T-helper 9 cell (primary cell): ENCODE results near the gene ANKRD53.
"Not testable (repeated sequence)": the region's sequence is repeated elsewhere in the genome, so short reads cannot be mapped to it uniquely, and the experiment has no call there.

ENCODE experiments used
- DNase-seq: peaks from one replicate; pipeline ENCODE4 v3.0.0-alpha.2; 2020

The ANKRD53 gene

DNA sequence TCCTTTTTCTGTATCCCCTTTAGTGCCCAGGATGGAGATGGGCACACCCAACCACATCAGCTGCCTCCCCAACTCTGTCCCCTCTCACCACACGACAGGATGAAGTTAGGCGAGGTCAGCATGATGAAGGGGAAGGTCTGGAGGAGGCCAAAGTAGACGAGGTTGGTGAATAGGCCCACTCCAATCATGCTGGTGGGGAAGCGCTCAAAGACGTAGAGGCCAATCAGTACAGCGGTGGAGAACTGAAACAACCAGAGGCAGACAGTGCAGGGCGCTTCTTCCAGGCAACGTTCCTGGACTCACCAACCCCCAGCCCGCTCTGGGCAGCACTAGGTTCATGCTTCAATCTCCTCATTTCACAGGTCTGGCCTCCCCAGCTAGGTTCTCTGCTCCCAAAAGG lies 13.3 kb downstream of the ANKRD53 start:
- DNase-seq = no peak

DNA sequence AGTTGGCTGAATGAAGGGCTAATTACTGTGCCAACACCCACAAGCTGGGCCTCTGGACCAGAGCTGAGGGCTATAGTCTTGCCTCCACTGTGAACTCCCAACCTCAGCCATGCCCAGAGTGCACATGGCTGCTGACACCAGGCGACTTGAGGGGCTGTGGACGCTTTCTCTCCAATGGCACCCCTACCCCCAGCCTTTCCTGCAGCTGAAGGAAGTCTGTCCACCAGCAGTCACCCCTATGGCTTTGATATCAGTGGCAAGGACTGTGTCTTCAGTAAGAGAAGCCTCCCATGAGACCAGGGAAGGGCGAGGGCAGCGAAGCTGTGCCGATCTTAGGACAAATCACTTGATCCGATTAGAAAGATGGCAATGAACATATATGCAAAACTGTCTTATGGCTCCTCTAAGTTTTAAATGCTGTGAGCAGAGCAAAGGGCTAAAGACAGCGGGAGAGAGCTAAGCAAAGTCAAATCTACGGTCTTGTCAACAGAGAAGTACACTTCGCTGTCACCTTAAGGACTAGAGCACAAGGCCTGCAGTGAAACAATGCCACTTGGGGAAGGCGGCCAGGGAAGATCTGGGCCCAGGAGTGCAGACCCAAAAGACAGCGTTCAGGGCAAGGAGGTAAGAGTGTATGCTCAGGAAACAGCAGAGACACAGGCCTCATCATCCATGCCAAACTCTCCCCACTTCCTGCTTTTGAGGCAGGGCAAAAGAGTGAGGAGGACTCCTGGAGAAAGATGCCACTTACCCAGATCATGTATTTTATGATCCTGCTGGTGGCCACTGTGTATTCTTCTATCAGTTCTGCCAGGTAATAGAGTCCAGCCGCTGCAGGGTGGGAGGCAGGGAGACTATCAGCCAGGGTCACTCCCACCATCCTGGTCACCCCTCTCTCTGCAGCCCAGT lies 14.8 kb downstream of the ANKRD53 start:
- no peak for DNase-seq

DNA sequence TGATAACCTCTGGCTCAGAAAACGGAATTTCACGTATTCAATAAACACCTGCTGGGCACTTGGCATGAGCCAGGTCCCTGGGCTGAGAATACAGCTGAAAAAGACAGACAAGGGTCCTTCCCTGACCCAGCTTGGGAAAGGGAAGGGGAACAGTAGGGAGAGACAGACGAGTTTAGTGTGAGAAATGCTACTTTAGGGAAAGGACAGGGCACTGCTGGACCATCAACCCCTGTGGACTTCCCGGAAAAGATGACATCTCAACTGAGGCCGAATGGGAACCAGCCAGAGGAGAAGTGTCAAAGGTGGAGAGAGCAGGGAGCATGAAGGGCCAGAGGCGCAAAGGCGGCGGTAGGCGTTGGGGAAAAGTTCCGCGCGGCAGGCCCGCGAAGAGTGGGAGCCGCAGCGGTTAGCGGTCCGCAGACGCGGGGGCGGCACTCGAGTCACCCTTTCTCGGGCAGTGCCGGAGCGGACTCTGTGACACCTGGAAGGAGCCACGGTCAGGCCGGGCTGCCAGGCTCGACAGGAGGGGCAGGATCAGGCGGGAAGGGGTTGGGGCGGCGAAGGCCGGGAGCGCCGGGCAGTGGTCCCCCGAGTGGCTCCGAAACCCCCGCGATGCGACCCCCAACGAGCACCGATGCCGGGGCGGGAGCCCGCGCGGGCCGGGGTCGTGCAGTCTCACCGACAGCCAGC lies 15.7 kb downstream of the ANKRD53 start:
- DNase-seq = no peak

DNA sequence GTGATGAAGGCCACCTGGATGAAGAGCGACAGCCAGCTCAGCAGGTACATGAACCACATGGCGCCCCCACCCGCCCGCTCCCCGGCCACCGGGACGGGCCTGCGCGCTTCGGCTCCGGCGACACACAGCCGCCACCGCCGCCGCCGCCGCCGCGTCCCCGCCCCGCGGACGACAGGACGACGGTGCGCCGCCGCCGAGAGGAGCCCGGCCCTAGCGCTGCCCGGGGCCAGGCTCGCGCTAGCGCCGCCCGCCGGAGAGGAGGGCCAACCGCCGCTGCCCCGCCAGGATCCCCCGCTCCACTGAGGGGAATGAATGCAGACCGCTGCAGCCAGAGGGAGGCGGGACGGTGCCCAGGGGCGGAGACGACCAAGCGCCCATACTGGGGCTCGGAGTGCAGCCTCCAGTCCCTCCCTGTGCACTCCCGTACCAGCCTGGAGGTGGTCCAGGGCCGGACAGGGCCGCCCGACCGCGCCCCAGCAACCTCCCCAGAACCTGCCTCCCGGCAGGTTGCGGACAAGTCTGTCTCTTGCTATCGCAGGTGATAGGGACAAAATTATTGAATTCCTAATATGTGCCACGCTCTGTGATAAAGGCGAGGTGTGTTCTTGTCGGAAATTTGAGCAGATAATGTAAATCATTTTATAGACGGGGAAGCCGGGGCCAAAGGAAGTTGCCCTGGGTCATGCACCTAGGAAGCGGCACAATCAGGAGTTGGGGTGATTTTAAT lies 16.4 kb downstream of the ANKRD53 start, which contains the start of gene TEX261:
TSS of gene TEX261 (minus strand) at position 175 of the 727 bp plus-strand sequence. CDS start at position 59, 116 bp downstream.
- DNase-seq = peak; percentile 87

DNA sequence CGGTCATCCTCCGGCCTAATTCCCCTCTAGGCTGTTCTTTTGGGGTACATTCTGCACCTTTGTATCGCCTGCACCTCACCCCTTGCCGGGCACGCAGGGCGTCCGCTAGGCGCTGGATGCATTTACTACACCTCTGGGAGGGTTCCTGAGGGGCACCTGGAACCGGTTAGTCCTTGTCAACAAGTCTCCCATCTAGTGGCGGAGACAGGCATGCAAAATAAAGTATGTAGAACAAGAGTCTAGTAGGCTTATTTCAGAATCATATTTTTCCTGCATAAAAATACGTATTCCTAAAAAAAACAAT lies 16.9 kb downstream of the ANKRD53 start:
- peak; percentile 41 for DNase-seq

DNA sequence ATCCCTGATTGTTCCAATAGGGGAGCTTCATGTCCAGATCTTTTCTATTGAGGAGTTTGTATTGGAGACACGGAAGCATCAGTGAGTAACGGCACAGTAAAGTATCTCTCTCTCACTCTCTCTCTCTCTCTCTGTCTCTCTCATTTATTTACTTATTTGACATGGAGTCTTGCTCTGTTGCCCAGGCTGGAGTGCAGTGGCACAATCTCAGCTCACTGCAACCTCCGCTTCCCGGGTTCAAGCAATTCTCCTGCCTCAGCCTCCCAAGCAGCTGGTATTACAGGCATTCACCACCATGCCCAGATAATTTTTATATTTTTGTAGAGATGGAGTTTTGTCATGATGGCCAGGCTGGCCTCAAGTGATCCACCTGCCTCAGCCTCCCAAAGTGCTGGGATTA lies 20.5 kb downstream of the ANKRD53 start:
- not testable (repeated sequence) for DNase-seq

DNA sequence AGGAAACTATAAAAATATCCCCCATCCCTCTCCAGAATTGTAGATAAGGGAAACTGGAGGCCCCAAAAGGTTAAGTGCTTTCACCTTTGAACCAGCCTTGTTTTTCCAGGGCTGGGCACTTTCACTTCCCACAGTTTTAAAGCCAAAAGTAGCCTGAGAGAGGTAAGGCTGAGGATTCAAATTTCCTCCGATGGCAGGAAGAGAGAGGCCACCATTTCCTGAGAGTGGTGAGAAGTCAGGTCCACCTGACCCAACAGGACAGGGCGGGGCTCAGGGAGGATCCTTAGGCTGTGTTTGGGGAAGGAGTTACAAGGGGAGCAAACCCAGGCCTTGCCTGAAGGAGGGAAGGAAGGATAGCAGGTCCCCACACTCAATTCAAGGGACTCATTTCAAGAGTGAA lies 20.9 kb downstream of the ANKRD53 start:
- DNase-seq = no peak

DNA sequence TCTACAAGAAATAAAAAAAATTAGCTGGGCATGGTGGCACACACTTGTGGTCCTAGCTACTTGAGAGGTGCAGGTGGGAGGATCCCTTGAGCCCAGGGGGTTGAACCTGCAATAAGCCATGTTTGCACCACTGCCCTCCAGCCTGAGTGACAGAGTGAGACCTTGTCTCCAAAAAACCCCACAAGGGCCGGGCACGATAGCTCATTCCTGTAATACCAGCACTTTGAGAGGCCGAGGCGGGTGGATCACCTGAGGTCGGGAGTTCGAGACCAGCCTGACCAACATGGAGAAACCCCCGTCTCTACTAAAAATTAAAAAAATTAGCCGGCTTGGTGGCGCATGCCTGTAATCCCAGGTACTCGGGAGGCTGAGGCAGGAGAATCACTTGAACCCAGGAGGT lies 21.5 kb downstream of the ANKRD53 start:
- not testable (repeated sequence) for DNase-seq

DNA sequence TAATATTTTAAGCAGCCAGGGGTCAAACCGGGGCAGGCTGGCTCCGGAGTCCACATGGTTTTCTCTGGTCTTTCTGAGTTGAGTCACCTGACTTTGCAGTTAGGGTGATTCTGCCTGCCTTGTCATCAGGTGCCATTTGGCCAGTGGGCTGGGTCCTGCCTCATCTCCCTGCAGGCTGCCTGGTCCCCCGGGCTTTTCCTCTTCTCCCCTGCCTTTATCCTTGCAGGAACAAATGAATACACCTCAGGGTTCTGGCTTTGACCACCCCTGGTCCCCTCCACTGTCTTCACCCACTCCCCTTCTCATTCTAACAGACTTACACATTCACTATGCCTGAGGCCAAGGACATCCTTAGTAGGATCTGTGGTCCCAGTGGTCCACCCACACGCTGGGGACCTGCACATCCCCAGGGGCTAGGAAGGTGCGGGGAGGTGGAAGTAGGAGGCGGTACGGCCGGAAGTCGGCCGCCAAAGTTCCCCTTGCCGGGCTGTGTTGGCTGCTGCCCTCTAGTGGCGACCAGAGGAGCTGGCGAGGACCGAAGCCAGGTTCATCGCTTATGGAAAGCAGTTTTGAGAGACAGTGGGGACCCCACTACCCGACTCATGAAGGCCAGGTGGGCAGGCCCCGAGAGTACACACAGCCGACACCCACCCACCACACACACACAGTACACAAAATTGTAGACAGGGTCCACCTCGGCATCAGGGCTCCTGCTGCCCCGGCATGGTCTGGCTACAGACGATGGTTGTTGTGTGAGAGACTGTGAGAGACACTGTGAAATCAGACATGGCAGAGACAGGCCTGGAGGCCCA lies 22.6 kb downstream of the ANKRD53 start:
- DNase-seq = peak; percentile 75

DNA sequence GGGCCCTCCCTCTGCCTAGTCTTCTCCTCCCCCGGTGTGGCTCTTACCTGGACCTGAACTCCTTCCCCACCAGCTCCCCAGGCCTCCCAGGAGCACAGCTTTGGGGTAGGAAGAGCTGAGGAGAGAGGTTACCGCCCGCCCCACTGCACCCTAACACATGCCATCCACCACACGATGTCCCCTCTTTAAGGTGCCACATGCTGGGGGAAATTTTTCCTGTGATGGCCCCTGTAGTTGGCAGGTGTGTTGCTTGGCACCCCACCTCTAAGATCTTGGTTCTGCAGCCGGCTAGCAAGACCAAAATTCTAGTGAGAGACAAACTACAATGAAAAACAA lies 23.1 kb downstream of the ANKRD53 start:
- DNase-seq = no peak

DNA sequence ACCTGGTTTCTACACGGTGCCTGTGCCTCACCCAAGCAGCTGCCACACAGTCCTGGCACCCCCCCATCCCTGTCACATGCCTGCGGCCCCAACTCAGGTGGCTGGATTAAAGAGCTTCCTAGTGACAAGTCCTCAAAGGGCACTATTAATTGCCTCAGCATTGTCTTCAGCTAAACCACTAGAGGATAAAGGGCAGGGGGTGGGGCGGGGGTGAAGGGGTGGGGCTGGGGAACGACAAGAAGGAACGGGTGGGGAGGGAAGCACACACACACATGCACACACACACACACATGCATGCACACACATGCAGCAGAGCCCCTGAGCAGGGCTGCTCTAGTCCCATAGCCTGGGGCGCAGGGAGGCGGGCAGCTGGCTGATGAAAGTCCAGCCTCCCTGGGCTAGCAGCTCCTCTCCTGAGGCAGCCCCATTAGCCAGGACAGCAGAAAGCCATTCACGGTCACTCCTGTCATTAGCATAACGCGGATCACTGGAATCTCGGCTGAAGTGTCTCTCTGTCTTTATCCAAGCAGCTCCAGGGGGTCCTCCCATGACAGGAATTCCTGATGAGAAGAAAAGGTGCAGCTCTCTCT lies 23.6 kb downstream of the ANKRD53 start:
- DNase-seq = no peak

DNA sequence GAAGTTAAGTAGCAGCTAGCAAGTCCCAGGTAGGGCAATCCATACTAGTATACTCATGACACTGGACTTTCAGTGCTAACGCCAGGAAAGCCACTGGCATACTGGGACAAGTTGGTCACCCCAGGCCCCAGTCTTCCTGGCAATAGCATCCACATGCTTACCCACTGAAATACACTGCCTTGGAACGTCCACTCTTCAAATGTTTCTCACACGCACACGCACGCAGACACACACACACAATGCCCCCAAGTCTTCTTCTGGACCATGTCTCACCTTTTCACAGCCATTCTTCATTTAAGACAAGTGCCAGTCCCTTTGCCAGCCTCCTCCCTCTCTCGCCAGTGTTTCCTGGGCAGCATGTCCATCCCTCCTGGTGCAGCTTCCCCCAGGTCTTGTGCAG lies 25.0 kb downstream of the ANKRD53 start:
- DNase-seq = no peak

DNA sequence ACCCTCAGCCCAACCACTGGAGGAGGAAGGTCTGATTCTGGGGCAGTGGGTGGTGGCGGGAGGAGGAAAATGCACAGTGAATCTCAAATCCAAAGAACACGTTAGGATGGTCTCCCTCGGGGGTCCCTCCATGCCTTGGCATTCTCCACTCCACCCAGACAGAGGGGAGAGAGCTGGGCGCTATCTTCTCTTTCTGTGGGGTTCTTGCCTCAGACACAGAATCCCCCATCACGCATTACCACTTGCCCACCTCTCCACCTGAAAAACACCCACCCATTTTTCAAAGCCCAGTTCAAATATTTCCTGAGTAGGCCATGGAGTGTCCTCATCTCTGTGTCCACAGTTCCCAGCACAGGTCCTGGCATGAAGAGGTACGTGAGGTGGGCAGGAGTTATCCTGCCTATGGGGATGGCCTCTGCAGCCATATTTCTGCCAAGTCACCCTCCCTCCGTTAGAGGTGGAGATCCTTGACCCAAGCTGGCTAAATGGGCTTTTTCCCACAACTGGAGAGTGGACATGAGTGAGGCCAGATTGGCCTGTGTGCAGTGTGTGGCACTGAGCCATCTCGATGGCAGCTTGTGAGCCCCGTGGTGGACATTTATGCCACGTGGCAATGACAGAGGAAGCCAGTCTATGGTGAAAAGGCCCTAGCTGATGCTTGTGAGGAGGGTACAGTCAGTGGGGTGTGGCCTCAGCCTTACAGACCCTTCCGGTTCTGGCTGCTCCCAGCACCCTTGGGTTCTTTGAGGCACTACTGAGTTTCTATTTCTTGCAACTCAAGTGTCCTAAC lies 25.7 kb downstream of the ANKRD53 start:
- DNase-seq = no peak

DNA sequence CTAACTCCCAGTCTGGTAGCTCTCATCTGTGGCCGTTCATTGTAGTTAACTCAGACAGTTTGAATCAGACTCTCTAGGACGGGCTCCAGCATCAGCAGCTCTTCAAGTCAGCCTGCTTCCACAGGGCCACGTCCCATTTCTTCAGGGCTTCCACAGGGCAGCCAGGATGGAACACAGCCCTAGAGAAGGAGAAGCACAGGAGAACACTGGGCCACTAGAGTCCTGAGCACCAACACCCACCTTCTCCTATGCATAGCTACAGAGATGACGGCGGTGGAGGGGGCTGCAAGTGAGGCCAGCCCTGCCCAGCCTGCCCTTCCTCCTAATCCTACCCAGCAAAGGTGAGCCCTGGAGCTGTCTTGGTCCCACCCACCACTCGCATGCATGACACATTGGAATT lies 26.4 kb downstream of the ANKRD53 start:
- DNase-seq = no peak

DNA sequence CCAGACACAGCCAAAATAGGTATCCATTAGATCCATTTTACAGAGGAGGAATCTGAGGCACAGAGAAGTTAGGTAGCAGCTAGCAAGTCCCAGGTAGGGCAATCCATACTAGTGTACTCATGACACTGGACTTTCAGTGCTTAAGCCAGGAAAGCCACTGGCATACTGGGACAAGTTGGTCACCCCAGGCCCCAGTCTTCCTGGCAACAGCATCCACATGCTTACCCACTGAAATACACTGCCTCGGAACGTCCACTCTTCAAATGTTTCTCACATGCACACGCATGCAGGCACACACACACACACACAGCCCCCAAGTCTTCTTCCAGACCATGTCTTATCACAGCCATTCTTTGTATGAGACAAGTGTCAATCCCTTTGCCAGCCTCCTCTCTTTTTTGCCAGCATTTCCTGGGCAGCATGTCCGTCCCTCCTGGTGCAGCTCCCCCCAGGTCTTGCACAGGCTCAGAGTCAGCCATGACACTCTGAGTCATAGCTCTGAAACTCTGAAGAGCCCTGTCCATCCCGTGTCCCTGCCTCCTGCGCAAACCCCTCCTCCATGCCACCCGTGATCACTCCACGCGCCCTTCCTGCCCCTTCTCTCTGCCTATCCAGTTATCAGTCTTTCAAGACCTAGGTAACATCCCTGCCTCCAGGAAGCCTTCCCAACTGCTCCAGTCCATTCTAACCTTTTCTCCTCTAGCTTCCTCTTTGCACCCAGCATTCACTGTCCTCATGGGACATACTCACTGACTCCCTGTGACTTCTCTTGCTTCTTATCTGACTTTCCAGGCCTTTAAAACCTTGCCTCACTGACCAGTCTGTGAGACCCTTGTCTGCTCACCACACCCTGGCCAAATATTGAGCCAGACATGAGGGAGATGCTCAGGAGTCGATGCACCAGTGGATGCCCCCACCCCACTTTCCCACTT lies 27.1 kb downstream of the ANKRD53 start:
- no peak for DNase-seq

DNA sequence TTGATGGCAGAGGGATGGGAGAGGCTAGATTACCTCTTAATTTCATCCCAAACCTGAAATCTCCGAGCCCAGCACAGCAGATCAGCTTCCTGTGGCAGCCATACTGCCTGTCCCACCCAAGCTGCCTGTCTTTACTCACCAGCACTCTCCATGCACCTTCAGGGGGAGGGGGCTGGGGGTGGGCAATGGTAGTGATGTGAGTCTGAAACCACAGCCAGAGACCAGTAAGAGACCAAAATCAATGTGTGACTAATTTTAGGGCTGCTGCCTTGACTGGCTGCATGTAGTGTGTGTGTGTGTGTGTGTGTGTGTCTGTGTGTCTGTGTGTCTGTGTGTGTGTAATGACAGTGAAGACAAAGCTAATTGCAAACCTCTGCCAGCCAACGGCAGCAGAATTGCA lies 27.9 kb downstream of the ANKRD53 start:
- DNase-seq = no peak

DNA sequence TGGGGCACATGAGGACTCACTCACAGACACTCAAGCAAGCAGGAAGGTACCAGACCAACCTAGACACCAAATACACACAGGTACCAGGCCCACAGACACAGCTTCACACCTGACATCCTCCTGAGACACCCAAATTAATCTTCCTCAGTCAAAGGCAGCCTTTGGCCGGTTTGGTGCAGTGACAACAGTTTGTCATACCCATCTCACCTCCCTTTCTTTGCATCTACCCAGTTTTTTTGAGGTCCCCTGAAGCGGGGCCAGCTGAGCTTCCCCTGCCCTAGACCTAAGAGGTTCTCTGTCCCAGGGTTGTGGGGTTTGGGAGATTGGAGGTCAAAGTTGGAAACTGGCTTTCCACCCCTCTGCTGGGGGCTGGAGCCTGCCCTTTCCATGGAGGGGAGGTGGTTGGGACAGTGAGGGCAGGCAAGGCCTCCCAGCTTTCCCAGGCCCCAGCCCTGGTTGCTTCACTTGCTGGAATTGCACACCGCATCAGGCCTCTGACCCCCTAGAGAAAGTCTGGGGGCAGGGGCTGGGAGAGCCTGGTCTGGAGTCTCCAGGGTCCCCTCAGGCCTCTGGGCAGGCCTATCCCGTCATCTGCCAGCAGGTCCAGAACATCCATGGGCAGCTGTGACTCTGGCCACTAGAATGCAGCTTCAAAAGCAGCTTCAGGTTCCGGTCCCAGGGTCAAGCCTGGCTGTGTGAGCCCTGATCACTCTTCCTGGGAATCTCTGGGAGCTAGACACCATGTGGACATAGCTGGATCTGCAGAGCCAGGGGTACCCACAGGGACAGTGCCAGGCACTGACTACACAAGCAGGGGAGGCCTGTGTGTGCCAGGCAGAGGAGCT lies 28.7 kb downstream of the ANKRD53 start:
- no peak for DNase-seq

DNA sequence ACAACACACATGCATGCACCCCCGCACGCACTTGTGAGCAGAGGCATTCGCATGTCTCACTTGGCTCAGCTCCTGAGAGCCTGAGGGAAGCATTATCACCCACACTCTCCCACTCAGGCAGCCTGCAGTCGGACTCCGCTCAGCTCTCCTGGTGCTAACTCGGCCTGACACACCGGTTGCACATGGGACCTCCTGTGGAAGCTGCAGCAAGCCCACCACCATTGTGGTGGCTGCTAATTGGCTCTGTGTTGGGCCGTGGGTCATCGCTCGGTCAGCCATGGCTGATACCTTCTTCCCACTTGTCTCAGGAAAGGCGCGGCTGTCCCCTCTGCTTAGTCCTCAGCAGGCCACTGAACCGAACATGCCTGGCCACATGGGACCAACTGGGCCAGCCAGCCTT lies 29.9 kb downstream of the ANKRD53 start:
- DNase-seq = no peak

DNA sequence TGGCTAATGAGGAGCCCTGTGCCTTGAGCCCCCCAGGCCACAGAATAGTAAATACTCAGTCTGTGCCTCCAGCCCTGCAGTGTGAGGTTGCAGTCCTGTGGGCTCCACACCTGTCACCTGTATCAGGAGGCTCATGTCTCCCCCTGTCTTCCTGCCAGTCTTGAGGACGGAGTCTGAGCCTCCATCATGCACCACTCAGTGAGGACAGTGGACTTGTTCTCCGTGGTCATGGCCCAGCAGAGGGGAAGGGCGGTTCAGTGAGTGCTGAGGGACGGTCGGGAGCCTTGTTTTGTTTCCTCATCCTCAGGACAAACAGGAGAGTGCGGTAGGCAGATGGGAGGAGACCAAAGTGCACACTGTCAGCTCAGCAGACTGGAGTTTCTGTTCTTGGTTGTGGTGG lies 33.4 kb downstream of the ANKRD53 start:
- not testable (repeated sequence) for DNase-seq
